Spleen (tissue), 7 donors: ENCODE results near the gene CIITA.

ENCODE experiments used
- CTCF ChIP-seq, 11 experiments: fragments of 200-600 bp in 7 of 11; fragments of 450-650 bp in 4 of 11; sonication (generic) in 4 of 11; IDR thresholded peaks in 8 of 11; conservative IDR thresholded peaks in 3 of 11; 1 replicate in 7 of 11; 2 replicates in 4 of 11; pipeline versions ENCODE4 v1.4.0 to v1.8.0; 2016 to 2021; ENCODE audit warnings: antibody characterized with exemption in 11 of 11, inconsistent platforms in 4 of 11, mild to moderate bottlenecking in 1 of 11
- POLR2A ChIP-seq, 3 donors: fragments of 450-650 bp; IDR thresholded peaks; one replicate each; pipeline ENCODE4 v1.5.1; 2017; ENCODE audit warnings: antibody characterized with exemption in 3 of 3, mild to moderate bottlenecking in 1 of 3
- POLR2AphosphoS5 ChIP-seq, 3 donors: sonication (generic); formaldehyde crosslinking; IDR thresholded peaks; one replicate each; pipeline ENCODE4 v1.5.1; 2017; ENCODE audit warnings: antibody characterized with exemption in 3 of 3
- donor health status: DM: no; HTN: no; CAD: no; lungs with moderate emphysema.
- donor health status: DM: no; HTN: no; CAD: no.
- donor health status: DM: no; HTN: no; CAD: no.

- TF ChIP-seq CTCF (IDR thresholded peaks at IDR 0.05 in 8 of 11, conservative IDR thresholded peaks at IDR 0.05 in 3 of 11) = no peak
- TF ChIP-seq POLR2AphosphoS5 (IDR thresholded peaks at IDR 0.05) = peak in 1 of 3 donors; percentile 10
- TF ChIP-seq POLR2A (IDR thresholded peaks at IDR 0.05) = no peak
These were observed 62.7 kb downstream of the CIITA start for GRCh38 chr16:10939649-10940234.
